HG02588 (cell line): Measurements from ENCODE around the gene TMCO4.

Experiments
- ATAC-seq: cut with Tn5 transposase; IDR thresholded peaks from one replicate; pipeline ENCODE4 v1.9.1; 2021; ENCODE audit warnings: mild to moderate bottlenecking, moderate library complexity; ENCODE audit not compliant: unreplicated experiment

Gene TMCO4

DNA sequence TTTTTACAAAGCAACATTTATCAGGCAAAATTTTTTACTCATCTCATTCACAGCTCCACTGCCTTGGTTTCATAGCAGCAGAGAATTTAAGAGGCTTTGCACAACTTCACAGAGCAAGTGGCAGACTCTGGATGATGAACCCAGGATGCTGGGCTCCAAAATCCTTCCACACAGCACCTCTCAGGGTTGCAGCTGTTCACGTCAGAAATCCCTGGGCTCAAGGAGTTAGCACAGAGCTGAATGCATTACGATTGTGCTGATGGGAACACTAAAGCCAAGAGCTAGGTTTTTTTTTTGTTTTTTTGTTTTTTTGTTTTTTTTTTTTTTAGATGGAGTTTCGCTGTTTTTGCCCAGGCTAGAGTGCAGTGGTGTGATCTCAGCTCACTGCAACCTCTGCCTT, 137.4 kb downstream of the TMCO4 start:
- ATAC-seq: no peak

DNA sequence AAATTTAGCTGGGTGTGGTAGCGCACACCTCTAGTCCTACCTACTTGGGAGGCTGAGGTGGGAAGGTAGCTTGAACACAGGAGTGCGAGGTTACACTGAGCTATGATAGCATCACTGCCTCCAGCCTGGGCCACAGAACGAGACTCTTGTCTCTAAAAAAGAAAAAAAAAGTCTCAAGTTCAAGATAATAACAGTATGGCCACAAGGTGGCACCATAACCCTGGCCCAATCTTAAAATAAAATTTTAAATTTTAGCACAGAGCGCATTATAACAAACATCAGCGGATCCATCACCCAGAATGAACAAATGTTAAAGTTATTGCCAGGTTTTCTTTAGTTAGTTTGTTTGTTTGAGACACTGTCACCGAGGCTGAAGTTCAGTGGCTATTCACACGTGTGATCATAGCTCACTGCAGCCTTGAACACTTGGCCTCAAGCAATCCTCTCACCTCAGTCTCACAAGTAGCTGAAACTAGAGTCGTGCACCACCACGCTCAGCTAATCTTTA, 137.9 kb downstream of the TMCO4 start:
- ATAC-seq: no peak

DNA sequence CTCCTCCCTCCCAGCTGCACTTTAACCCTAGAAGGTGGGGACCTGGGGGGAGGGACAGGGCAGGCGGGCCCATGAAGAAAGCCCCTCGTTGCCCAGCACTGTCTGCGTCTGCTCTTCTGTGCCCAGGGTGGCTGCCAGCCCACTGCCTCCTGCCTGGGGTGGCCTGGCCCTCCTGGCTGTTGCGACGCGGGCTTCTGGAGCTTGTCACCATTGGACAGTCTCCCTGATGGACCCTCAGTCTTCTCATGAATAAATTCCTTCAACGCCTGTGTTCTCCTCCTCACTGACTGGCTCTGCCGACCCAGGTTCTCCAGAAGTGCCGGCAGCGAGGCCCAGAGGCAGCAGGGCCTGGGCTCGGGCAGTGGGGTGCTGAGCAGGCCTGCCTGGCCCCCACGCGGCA, 141.5 kb downstream of the TMCO4 start:
- no peak for ATAC-seq

DNA sequence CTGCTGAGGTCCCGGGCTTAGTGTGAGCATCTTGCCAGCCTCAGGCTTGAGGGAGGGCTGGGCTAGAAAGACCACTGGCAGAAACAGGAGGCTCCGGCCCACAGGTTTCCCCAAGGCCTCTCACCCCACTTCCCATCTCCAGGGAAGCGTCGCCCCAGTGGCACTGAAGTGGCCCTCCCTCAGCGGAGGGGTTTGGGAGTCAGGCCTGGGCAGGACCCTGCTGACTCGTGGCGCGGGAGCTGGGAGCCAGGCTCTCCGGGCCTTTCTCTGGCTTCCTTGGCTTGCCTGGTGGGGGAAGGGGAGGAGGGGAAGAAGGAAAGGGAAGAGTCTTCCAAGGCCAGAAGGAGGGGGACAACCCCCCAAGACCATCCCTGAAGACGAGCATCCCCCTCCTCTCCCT, 142.2 kb downstream of the TMCO4 start:
- ATAC-seq: no peak

DNA sequence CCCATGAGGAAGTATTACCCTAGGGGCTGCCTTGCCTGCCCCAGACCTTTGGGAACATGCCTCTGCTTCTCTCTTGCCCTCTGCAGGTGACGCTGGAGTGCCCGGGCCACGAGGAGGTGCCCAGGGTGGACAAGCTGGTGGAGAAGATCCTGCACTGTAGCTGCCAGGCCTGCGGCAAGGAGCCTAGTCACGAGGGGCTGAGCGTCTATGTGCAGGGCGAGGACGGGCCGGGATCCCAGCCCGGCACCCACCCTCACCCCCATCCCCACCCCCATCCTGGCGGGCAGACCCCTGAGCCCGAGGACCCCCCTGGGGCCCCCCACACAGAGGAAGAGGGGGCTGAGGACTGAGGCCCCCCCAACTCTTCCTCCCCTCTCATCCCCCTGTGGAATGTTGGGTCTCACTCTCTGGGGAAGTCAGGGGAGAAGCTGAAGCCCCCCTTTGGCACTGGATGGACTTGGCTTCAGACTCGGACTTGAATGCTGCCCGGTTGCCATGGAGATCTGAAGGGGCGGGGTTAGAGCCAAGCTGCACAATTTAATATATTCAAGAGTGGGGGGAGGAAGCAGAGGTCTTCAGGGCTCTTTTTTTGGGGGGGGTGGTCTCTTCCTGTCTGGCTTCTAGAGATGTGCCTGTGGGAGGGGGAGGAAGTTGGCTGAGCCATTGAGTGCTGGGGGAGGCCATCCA, 142.8 kb downstream of the TMCO4 start:
- no peak for ATAC-seq

DNA sequence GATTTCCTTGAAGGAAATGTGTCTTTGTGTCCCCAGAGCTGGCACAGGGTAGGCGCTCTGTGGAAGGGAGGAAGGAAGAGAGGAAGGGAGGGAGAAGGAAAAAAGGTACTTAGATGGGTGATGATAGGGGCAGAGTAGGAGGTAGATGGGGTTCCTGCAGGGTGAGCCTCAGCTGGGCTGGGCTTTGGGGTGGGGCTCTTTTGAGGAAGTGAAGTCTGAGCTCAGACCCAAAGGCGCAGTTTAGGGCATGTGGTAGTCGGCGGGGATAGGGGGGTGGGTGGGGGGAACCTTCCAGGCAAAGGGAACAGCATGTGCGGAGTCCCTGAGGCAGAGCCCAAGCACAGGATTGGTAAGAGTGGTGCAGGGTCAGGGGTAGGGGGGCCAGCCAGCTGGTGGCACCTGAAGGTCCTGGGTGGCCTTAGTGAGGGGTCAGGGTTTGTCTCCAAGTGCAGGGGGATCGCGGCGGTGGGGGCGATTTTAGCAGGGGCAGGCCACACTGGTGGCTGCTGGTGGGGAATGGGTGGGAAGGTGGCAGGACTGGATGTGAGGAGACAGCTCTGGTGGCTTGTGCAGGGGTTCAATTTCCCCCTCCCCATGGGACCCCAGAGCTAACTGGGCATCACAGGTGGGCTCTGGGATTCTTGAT, 143.5 kb downstream of the TMCO4 start:
- no peak for ATAC-seq

DNA sequence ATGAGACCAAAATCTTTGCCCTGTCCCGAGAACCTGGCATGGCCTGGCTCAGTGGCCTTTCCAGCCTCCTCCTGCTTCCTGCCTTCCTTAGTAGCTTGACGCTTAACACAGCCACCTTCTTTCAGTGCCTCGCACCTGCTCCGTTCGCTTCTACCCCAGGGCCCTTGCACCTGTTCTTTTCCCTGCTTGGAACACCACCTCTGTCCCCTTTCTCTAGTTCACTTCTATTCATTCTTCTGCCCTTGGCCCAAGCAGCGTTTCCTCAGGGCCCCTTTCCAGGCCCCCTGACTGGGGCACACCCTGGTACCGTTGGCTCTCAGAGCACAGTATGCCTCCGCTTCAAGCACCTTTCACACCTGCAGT, 144.0 kb downstream of the TMCO4 start:
- ATAC-seq: no peak

DNA sequence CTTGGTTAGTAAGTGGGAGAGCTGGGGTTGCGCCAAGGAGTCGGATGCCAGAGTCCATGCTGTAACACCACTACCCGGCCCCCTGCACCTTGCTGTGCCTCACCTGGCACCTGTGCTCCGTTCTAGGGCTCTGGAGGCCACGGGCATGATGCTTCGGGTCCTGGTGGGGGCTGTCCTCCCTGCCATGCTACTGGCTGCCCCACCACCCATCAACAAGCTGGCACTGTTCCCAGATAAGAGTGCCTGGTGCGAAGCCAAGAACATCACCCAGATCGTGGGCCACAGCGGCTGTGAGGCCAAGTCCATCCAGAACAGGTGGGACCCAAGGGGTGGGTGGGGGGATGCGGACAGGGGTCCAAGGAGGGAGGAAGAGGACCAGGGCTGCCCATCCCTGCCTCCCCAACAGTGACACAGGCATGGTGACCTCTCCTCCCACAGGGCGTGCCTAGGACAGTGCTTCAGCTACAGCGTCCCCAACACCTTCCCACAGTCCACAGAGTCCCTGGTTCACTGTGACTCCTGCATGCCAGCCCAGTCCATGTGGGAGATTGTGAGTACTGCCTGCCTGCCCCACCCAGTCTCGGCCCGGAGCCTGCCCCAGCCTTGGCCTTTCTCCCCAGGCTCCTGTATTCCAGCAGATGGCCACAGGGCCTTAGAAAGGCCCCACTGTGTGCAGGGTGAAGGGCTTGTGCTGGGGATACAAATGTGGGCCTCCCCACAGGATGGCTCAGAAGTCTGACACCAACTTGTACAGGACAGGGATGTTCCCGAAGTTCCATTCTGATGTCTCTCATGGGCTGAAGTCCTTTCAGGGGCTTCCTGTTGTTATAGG, 144.6 kb downstream of the TMCO4 start:
- ATAC-seq: no peak

DNA sequence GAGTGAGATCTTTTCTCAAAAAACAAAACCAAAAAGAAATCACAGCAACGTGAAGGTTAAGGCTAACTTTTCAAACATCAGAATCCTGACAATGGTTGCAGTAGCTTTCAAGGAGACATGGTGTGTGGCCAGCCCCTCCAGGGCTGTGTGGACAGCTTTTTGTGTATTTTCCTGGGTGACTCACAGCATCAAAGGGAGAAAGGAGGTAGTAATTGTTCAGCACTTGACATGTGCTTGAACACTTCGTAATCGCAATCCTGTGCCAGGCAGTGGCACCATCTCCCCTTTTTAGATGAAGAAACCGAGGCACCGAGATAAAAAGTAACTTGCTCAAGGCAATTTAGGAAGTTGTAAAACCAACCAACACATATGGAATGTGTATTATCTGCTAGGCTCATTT, 145.3 kb downstream of the TMCO4 start:
- no peak for ATAC-seq

DNA sequence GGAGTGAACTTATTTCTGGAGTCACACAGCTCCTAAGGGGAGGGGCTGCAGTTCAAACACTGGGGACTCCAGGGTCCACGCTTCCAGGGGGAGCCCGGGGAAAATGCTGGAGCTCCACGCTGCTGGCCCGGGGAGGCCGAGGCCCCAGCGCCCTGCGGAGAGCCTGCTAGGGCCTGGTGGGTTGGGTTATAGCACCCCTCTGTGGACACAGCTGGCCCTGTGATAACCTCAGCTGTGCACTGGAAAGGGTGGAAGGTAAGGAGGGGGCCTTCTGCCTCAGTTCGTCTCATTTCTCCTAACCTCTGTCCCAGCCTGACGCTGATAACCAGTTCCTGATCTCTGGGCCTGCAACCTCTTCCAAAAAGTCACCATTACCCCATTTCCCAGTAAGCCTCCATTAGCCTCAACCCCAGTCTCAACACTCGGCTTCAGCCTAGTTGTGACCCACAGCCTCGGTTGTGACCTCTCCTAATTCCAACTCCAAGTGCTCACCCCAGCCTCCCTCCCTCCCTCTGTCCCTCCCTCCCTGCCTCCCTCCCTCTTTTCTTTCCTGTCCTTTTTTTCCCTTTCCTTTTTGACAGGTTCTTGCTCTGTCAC, 148.5 kb downstream of the TMCO4 start:
- ATAC-seq: no peak

DNA sequence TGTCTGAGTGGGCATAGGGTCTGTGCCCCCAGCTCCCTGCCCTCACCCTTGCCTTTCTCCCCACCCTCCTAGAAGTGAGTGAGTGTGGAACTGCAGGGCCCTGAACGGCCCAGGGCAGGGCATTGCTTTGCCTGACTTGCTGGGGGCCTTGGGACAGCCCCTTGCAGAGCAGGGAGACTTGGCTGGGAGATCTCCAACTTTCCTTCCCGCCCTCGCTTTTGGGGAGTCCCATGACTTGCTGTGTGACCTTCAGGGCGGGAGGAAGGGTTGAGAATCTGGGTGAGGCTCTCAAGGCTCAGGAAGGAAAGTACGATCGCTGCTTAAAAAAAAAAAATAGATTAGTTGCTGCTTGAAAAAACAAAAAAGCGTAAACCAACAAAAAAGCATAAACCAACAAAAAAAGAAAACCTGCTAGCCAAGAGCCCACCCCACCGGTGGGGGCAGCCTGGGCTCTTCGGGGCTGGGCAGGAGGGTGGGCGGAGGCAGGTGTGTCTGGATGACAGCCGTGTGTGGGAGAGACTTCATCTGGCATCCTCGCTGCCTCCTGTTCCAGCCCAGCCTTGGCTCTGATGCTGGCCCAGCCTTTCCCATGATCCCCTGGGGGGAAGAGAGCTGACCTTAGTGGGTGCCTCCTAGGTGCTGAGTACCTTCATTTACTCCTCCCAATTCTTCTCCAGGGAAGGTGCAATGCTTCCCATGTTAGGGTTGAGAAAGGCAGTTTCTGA, 149.1 kb downstream of the TMCO4 start:
- no peak for ATAC-seq

DNA sequence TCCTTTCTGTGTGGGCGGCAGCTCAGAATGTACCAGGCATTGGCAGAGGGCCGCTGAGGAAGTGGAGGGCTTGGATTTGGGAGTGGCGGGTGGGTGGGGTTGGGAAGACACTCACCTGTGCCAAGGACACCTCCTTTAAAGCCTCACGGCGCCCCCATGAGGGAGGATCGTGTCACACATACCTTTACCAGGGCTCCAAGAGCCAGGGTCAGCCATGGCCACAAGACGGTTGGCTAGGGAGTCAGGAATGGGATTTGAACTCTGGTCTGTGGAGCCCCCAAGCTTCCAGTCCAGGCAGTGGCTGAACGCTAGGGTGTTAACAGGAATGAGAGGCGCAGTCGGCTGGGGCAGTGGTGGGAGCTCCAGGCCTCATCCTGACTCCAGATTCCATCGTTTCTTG, 151.0 kb downstream of the TMCO4 start:
- ATAC-seq: no peak

DNA sequence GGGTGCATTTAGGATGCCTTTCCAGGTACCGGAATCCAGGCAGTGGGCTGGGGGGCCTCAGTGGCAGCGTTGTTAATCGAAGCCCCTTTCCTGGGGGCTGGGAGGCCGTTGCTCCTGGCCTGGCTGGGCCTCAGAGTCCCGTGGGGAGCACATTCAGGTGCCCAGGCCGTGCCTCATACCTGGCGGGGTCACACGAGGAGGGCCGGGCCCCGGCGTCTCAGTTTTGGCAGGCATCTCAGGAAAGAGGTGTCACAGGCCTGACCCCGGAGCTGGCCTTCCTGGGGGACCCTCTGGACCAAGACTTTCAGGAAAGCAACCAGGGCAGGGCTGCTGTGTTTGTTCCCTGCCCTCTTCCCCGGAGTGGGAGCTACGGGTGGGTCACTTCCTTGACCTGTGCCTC, 151.5 kb downstream of the TMCO4 start:
- no peak for ATAC-seq

DNA sequence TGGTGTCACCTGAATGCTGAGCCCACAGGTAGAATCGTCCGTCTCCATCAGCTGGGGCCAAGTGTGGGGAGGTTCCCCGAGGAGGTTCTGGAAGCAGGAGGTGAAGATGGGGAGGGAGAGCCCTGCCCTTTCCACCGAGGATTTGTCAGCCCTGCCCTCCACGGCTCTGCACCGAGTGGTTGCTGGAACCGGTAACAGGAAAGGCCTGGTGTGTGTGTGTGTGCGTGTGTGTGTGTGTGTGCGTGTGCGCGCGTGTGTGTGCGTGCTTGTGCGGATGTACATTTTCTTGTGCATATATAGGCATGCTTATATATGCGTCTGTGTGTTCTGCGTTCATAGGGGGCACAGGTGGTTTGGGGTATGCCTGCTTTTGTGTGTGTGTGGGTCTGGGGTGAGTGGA, 152.1 kb downstream of the TMCO4 start:
- no peak for ATAC-seq

DNA sequence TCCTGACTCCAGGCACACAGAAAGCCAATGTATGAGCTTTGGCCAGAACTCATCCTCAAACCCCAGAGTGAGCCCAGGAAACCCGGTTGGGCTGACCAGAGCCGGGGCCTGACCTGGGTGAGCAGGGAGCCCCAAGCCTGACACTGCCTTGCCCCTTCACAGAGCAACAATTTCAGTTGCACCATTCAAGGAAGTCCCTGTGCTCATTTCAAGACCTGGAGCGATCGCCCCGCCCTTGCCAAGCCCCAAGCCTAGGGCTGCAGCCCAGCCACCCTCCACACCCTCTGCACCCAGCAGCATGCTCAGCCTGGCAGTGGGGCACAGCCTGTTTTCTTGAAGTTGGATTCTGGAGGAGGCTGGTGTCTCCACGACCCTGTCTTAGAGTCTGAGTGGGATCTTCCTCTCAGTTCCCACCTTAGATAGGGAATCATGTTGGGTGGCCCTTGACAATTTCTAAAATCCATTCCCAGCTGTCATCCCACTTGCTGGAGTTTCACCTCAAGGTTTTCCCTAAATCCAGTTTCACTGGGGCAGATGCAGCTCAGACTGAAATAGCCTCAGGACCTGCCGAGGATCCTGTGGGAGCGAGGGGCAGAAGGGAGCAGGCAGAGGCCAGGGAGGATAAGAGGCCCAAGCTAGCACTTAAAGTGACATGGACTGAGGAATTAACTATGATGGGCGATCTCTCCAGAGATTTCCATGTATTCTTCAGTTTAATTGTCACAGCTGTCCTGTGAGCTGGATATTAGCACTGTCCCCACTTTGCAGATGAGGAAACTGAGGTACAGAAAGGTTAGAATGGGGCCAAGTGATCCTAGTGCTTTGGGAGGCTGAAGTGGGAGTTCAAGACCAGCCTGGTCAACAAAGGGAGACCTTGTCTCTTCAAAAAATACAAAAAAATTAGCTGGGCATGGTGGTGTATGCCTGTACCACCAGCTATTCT, 153.1 kb downstream of the TMCO4 start:
- no peak for ATAC-seq

DNA sequence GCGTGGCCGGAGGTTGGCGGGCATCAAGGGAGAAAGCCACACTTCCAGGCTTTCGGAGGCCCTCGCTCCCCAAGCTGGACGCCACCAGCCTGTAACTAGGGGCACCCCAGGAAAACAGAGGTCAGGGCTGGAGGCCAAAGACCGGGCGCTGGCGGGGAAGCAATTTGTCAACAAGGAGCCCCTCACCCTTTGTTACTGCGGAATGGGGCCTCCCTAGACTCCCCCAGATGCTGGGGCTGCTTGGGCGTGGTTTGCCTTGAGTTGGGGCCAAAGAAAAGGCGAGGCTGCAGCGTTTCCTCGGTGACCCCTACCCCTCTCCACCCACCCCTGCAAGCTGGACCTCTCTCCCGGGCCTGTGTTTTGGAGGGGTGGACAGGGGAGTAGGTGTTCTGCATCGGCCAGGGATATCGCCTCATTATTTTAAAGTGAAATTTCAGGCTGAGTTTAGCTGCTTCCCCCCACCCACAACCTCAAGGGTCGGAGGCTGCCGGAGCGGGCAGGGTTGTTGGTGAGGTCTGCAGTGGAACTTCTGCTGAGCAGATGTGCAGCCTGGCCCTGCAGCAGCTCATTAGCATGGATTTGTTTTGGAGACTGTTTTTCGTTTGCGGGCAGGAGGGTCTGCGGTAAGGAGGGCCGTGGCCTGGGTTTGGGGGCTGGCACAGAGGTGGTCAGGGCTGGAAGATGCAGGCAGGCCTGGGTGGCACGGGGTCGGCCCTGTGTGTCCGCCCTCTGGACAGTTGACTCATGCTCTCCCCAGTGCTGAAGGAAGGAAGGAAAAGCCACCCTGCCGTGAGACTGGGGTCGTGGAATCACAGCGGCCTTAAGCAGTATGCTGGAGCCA, 154.1 kb downstream of the TMCO4 start:
- ATAC-seq: no peak

DNA sequence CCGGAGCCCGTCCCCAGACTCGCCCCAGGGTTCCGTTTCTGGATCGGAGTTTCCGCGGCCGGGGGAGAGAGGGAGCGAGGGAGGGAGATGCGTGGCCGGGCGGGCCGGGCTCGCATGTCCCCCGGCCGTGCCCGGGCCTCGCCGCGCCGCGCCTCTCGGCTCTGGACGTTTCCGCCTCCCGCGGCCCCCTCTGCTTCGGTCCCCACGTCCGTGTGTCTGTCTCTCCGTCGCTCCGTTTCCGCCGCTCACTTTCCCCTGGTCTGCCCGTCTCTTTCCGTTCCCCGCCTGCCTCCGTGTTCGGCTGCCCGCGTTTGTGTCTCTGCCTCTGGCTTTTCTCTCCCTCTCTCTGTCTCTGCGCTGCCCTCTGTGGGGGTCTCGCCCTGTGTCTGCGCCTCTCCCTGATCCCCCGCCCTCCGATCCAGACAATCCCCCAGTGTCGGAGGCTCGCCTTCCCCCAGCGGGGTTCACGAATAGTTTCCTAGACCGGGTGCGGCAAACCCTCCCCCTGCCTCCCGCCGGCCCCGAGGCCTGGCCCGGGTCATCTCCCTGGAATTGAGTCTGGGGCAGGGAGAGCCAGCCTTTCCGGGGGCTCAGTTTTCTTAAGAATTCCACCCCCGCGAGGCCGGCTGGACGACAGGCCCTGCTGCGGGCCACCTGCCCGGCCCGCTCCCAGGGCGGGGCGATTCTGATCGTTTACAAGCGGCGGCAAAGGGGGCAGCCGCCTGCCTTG, 154.9 kb downstream of the TMCO4 start:
- ATAC-seq: no peak

DNA sequence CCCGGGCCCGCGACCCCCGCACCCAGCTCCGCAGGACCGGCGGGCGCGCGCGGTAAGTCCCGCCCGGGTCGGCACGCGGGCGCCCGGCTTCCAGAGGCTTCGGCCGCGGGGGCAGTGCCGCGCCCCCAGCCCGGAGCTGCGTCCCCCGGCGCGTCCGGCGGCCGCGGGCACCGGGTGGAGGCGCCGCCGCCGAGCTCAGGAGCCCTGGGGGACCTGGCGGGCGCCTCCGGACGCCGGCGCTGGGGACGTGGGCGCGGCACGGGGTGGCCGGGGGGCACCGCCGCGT, 155.4 kb downstream of the TMCO4 start:
- ATAC-seq: no peak
